IPS-15b (cell line): ENCODE data around the gene SCAPER.
"Not testable (repeated sequence)": the region's sequence is repeated elsewhere in the genome, so short reads cannot be mapped to it uniquely, and the experiment has no call there.

Source experiments
- H3K27me3 ChIP-seq: one replicate; pipeline ENCODE4 v1.6.1; 2013; ENCODE audit warnings: low read length; ENCODE audit not compliant: control insufficient read depth, insufficient read depth
- H3K36me3 ChIP-seq: one replicate; pipeline ENCODE4 v1.6.1; 2013; ENCODE audit warnings: low read length; ENCODE audit not compliant: control insufficient read depth, insufficient read depth
- H3K4me1 ChIP-seq: one replicate; pipeline ENCODE4 v1.6.1; 2013; ENCODE audit warnings: mild to moderate bottlenecking, low read length; ENCODE audit not compliant: control insufficient read depth, insufficient read depth
- H3K4me3 ChIP-seq: one replicate; pipeline ENCODE4 v1.5.1; 2013; ENCODE audit warnings: low read depth, low read length
- H3K9ac ChIP-seq: one replicate; pipeline ENCODE4 v1.6.1; 2013; ENCODE audit warnings: low read depth, mild to moderate bottlenecking, low read length
- H3K9me3 ChIP-seq: one replicate; pipeline ENCODE4 v1.6.1; 2013; ENCODE audit warnings: mild to moderate bottlenecking, low read length; ENCODE audit not compliant: control insufficient read depth, insufficient read depth

Gene SCAPER

GRCh38 chr15:76451540-76451939, 453.6 kb downstream of the SCAPER start:
- no peak overlapping the region for H3K4me3 ChIP-seq
- H3K4me1 ChIP-seq, result no peaks in the 10 kb centered on the region
- H3K9ac ChIP-seq, result no peak overlapping the region
- H3K9me3 ChIP-seq, result no peaks in the 10 kb centered on the region
- H3K27me3 ChIP-seq, result no peaks in the 10 kb centered on the region
- no peaks in the 10 kb centered on the region for H3K36me3 ChIP-seq

DNA sequence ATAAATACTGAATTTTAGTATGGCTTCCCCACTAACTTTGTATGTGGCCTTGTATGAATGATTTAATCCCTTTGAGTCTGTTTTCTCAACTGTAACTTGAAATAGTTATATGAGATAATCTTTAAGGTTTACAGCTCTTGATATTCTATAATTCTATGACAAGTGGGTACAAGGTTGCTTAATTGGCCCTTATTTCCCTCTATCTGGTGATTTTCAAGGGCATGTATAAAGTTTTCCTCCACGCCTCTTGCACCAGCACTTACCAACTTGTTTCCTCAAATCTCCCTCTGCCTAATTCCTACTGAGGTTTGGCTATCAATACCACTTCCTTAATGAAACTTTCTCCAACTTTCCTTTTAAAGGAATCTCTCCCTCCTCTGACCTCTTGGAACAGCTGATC, 455.7 kb downstream of the SCAPER start:
- no peaks in the 10 kb centered on the region for H3K36me3 ChIP-seq
- no peak overlapping the region for H3K4me3 ChIP-seq
- H3K9me3 ChIP-seq, result no peaks in the 10 kb centered on the region
- H3K4me1 ChIP-seq, result no peaks in the 10 kb centered on the region
- H3K27me3 ChIP-seq, result no peaks in the 10 kb centered on the region
- H3K9ac ChIP-seq, result no peak overlapping the region

DNA sequence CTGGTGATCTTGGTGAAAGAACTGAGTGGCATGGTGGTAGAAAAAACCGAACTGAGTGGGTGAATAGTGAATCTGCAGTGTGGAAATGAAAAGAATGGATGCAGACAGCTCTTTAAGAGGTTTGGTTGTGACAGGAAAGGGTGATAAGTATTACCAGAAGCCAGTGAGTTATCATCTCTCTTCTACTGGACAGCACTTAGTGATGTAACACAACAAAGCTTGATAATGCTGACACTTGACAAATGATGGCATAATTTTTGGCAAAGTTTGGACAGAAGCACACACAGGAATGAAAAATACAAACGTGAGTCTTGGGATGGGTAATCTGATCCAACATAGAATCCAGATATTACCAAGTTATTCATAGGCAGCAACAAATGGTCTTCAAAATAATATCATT, 456.4 kb downstream of the SCAPER start:
- H3K4me3 ChIP-seq, result no peak overlapping the region
- H3K9ac ChIP-seq, result no peak overlapping the region
- no peaks in the 10 kb centered on the region for H3K9me3 ChIP-seq
- no peaks in the 10 kb centered on the region for H3K27me3 ChIP-seq
- no peaks in the 10 kb centered on the region for H3K4me1 ChIP-seq
- H3K36me3 ChIP-seq, result no peaks in the 10 kb centered on the region

- Histone ChIP-seq H3K36me3 (no peaks in the 10 kb centered on the region), H3K9me3 (no peaks in the 10 kb centered on the region), H3K4me1 (no peaks in the 10 kb centered on the region)
Observed at GRCh38 chr15:76447728-76448441, 457.3 kb downstream of the SCAPER start.

DNA sequence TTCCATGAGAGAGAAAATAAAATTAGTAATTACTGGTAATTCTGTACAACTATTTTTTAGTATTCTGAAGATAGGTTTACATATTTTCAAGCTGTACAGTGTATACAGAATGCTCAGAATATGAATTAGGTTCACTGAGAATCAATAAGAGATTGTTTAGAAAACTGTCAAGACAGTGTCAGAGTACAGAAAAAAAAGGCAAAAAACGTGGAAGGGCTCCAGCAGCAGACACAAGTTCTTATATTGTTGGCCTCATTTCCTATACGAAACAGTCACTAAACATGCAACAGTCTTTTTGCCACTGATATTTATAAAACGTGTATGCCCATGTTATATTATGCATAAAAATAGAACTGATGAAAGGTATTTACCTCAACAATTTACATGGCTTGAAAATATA, 464.7 kb downstream of the SCAPER start:
- Histone ChIP-seq H3K4me1 (peaks cover 11% of the 10 kb centered on the region), H3K4me3 (no peak overlapping the region), H3K36me3 (no peaks in the 10 kb centered on the region)

More at GRCh38 chr15:76447728-76448441, 457.3 kb downstream of the SCAPER start:
- Histone ChIP-seq H3K27me3 (no peaks in the 10 kb centered on the region), H3K4me3 (no peak overlapping the region), H3K9ac (no peak overlapping the region)

DNA sequence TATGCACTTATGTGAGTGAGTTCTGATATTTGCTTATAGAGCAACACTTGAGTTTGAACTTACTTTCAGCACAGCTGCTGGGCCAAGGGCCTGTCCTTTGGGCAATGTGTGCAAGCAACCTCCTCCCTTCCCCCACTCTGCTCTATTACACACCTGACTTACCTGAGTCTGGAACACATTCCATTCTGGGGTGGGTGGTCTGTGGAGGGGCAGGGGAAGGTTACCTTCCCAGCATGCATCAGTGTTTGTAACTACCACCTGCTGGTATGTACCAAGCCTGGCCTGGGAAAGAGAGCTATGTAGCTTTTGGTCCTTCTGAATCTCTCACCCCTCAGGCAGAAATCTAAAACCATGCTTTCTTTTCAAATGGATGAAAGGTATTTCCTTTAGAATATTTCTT, 465.6 kb downstream of the SCAPER start:
- H3K9ac ChIP-seq, result no peak overlapping the region
- H3K4me1 ChIP-seq, result peaks cover 11% of the 10 kb centered on the region
- H3K36me3 ChIP-seq, result no peaks in the 10 kb centered on the region
- H3K27me3 ChIP-seq, result no peaks in the 10 kb centered on the region
- H3K9me3 ChIP-seq, result no peaks in the 10 kb centered on the region
- no peak overlapping the region for H3K4me3 ChIP-seq

More for the DNA sequence above, 464.7 kb downstream of the SCAPER start:
- Histone ChIP-seq H3K9me3 (no peaks in the 10 kb centered on the region), H3K27me3 (no peaks in the 10 kb centered on the region), H3K9ac (no peak overlapping the region)

DNA sequence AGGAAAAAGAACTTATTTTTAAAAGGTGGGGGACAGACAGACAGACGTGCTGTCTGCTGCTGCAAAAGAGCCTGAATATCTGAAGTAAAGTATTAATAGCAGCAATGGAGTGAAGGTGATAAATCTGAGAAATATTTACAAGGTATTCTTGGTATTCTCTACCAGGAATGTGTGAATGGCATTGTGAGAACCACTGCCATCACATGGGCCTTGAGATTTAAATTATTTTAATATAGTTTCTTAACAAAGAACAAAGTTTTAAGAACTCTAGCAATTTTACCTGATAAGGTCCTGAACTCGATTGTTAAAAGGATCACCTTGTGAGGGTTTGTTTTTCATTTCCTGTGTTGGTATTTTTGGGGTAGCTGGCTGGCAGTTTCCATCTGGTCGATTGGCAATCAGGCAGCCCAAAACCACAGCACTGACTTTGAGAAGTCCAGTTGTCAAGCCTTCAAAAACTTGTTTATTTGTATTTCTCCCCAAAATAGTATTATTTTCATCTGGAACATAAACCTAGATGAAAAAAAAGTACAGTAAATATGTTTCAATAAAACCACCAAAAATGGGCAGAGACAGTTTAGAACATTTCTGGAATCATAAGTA, 471.2 kb downstream of the SCAPER start:
- Histone ChIP-seq H3K4me3 (no peak overlapping the region), H3K36me3 (no peaks in the 10 kb centered on the region), H3K9ac (no peak overlapping the region), H3K4me1 (no peaks in the 10 kb centered on the region), H3K27me3 (no peaks in the 10 kb centered on the region), H3K9me3 (no peaks in the 10 kb centered on the region)

- H3K9ac ChIP-seq, H3K4me3 ChIP-seq, H3K36me3 ChIP-seq, H3K4me1 ChIP-seq, H3K9me3 ChIP-seq, H3K27me3 ChIP-seq: not testable (repeated sequence)
Observed at GRCh38 chr15:76433036-76433435, 472.1 kb downstream of the SCAPER start.

GRCh38 chr15:76432604-76433003, 472.5 kb downstream of the SCAPER start:
- H3K4me3 ChIP-seq, result no peak overlapping the region
- no peaks in the 10 kb centered on the region for H3K9me3 ChIP-seq
- H3K36me3 ChIP-seq, result no peaks in the 10 kb centered on the region
- H3K9ac ChIP-seq, result no peak overlapping the region
- H3K27me3 ChIP-seq, result no peaks in the 10 kb centered on the region
- no peaks in the 10 kb centered on the region for H3K4me1 ChIP-seq

- no peaks in the 10 kb centered on the region for H3K27me3 ChIP-seq
- no peaks in the 10 kb centered on the region for H3K4me1 ChIP-seq
Observed at GRCh38 chr15:76431971-76432370, 473.2 kb downstream of the SCAPER start.

DNA sequence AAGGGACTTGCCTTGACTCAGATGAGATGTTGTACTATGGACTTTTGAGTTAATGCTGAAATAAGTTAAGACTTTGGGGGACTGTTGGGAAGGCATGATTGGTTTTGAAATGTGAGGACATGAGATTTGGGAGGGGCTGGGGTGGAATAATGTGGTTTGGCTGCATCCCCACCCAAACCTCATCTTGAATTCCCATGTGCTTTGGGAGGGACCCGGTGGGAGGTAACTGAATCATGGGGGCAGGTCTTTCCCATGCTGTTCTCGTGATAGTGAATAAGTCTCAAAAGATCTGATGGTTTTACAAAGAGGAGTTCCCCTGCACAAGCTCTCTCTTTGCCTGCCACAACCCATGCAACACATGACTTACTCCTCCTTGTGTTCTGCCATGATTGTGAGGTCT, 474.4 kb downstream of the SCAPER start:
- not testable (repeated sequence) for H3K27me3 ChIP-seq, H3K4me3 ChIP-seq, H3K9me3 ChIP-seq, H3K36me3 ChIP-seq, H3K4me1 ChIP-seq, H3K9ac ChIP-seq

More at GRCh38 chr15:76431971-76432370, 473.2 kb downstream of the SCAPER start:
- no peak overlapping the region for H3K4me3 ChIP-seq
- no peaks in the 10 kb centered on the region for H3K36me3 ChIP-seq
- no peak overlapping the region for H3K9ac ChIP-seq
- no peaks in the 10 kb centered on the region for H3K9me3 ChIP-seq

DNA sequence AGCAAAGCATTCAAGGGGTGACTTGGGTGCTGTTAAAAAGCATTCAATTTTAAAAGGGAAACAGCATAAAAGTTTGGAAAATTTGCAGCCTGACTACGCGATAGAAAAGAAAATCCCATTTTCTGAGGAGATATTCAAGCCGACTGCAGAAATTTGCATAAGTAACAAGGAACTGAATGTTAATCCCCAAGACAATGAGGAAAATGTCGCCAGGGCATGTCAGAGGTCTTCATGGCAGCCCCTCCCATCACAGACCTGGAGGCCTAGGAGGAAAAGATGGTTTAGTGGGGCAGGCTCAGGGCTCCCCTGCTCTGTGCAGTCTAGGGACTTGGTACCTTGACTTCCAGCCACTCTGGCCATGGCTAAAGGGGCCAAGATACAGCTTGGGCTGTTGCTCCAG, 475.5 kb downstream of the SCAPER start:
- H3K36me3 ChIP-seq, result no peaks in the 10 kb centered on the region
- no peaks in the 10 kb centered on the region for H3K27me3 ChIP-seq
- no peak overlapping the region for H3K9ac ChIP-seq
- H3K4me3 ChIP-seq, result no peak overlapping the region
- no peaks in the 10 kb centered on the region for H3K9me3 ChIP-seq
- H3K4me1 ChIP-seq, result no peaks in the 10 kb centered on the region
